Ecto neural progenitor cell (in vitro differentiated cells): ENCODE results near the gene RAD51B.
"Not testable (repeated sequence)": the region's sequence is repeated elsewhere in the genome, so short reads cannot be mapped to it uniquely, and the experiment has no call there.

ENCODE experiments used
- DNase-seq: peaks from one replicate; pipeline ENCODE4 v3.0.0-alpha.2; 2018; ENCODE audit warnings: low spot score

RAD51B gene

GRCh38 chr14:68027276-68027675 lies 207.7 kb downstream of the RAD51B start:
- DNase-seq = no peak

DNA sequence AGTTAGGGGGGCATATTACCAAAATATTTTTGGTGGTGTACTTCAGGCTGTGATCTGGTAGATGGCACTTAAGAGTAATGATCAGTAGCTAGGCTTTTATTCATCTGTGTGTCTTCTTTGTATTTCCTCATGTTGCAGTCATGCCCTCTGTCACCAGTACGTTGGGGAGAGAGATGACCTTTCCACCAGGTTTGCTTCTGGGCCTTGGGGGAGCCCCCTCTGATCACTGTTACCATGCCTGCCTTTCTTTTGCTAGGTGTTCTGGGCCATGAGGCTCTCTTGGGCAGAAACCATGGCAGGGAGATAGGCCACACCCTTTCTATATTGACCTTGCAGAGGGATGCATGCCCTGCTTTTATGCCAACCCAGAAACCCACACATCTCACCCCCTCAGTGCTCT lies 208.5 kb downstream of the RAD51B start:
- no peak for DNase-seq

DNA sequence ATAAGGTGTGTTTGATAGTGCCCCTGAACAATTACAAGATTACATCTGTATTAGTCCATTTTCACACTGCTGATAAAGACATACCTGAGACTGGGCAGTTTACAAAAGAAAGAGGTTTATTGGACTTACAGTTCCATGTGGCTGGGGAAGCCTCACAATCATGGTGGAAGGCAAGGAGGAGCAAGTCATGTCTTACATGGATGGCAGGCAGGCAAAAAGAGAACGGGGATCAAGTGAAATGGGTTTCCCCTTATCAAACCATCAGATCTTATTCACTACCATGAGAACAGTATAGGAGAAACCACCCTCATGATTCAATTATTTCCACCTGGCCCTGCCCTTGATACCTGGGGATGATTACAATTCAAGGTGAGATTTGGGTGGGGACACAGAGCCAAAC lies 211.4 kb downstream of the RAD51B start:
- not testable (repeated sequence) for DNase-seq

GRCh38 chr14:68032154-68032553 lies 212.6 kb downstream of the RAD51B start:
- DNase-seq = no peak

- no peak for DNase-seq
Observed at GRCh38 chr14:68033336-68033932, 213.9 kb downstream of the RAD51B start.

GRCh38 chr14:68034896-68035295 lies 215.3 kb downstream of the RAD51B start:
- no peak for DNase-seq

DNA sequence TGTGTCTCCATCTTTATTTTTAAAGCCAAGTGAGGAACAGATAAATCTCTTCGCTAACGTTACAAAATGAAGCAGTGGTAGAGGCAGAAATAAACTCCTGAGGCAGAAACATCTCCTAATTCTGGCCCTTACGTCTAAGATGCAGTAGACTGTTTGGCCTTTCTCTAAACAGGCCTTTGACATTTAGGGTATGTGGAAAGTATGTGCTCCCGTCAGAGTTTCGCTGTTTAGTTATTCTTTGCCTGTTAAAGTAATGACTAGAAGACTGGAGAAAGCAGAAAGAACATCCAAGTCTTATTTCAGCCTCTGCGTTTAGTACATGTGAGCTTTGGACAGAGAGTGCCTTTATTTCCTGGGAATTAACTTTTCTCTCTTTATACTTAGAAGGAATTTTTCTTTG lies 216.6 kb downstream of the RAD51B start:
- DNase-seq = no peak

- DNase-seq = no peak
Observed at GRCh38 chr14:68039593-68039992, 220.0 kb downstream of the RAD51B start.

- DNase-seq = no peak
Observed at GRCh38 chr14:68040633-68041369, 221.2 kb downstream of the RAD51B start.

GRCh38 chr14:68041876-68042354 lies 222.3 kb downstream of the RAD51B start:
- no peak for DNase-seq

GRCh38 chr14:68042586-68043210 lies 223.1 kb downstream of the RAD51B start:
- no peak for DNase-seq

DNA sequence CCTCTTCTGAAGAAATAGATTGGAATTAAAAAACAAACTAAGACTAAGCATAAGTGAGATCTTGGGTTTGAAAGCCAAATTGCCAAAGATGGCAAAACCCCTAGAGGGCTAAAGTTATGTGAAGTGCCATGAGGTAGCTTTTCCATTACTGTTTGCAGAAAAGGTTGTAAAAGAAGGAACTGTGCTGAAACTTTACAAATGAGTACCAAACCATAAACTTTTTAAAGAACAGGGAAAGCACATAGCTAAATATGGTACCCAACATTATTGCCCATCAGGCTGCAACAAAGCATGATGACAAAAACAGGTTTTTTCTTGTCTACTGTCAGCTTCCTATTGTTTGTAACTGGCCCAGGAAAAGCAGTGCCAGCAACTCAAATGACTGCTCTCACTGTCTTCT lies 224.2 kb downstream of the RAD51B start:
- DNase-seq = no peak

DNA sequence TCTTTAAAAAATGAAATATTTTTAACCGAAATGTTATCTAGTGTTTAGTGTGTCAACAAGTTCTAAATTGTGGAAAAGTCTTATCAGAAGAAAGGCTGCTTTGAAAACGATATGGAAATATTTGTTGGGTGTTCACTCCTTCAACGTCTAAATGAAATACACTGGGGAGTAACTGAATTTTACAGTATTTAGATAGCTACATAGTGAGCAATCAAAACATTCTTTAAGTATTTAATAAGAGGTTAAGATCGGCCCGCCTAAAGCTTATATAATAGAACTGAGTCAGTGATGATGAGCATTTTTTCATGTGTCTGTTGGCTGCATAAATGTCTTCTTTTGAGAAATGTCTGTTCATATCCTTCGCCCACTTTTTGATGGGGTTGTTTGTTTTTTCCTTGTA lies 228.3 kb downstream of the RAD51B start:
- DNase-seq = no peak

GRCh38 chr14:68048815-68049214 lies 229.2 kb downstream of the RAD51B start:
- not testable (repeated sequence) for DNase-seq

DNA sequence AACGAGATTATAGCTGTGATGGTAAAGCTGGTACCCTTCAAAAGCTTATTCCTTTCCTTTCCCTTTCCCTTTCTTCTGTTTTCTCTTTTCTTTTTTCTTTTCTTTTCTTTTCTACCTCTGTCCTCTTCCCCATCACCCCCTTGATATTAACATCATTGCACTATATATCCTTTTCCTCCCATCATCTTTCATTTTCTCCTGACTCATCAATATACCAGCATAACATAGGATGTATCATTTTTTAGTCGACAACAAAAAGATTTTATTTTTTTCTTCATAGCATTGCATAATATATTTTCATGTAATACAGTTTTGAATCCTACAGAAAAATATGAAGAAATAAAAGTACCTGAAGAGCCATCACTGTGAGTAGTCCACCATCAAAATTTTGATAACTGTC lies 230.6 kb downstream of the RAD51B start:
- no peak for DNase-seq

- no peak for DNase-seq
Observed at GRCh38 chr14:68051146-68051545, 231.6 kb downstream of the RAD51B start.

DNA sequence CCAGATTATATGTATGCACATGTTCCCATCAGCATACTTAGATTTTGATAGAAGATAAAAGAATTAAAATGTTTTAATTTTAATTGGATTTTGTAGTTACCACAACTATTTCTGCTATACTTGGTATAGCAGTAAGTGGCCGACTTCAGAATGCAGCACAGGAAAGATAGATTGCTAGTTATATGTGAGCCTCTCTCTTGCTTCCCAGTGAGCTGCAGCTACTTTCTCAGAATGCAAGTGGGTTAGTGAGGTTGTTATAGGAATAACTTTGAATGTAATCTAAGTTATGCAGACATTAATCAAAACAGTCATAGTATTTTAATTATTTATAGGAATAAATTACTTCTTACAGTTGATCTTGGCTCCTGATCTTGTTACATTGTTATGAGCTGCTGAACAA lies 240.6 kb downstream of the RAD51B start:
- DNase-seq = no peak

GRCh38 chr14:68062651-68063050 lies 243.1 kb downstream of the RAD51B start:
- no peak for DNase-seq

DNA sequence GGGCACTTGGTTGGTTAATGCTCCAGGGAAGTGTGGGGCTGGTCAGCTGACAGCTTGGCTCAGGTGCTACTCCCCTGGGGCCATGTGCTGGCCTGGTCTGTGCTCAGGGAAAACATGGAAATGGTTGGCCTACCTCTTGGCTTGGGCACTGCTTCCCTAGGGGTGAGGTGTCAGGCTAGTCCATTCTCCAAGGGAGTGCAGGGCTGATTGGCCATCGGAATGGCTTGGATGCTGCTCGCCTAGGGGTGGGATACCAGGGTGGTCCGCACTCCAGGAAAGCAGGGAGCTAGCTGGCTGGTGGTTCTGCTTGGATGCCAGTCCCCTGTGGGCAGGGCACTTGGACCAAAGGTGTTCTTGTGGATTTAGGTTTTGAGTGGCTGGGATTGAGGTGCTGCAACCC lies 245.7 kb downstream of the RAD51B start:
- no peak for DNase-seq

DNA sequence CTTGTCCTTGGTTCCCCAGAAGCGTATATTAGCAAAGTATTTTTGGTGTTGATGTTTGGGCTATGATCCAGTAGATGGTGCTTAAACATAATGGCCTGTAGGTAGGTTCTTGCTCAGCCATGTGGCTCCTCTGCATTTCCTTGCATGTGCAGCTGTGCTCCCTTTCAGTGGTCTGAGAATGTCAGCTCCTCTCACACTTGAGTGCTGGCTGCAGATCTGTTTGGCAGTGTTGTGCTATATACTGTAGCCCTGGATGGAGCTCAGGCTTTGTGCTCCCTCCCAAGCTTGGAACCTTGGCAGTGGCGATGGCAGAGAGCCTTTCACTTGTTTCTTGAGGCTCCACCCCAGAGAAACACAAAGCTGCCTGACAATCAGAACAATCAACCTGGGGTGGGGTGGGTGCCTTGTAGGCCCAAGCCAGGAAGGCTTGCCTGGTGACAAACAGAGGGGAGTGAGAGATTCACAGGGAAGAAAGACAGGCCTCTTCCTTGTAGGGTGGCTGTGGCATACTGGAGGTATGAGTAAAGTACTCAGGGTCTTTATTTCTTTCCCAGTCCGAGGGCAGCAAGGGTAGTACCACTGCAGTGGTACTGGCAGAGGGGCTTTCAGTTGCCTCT lies 255.3 kb downstream of the RAD51B start:
- no peak for DNase-seq

DNA sequence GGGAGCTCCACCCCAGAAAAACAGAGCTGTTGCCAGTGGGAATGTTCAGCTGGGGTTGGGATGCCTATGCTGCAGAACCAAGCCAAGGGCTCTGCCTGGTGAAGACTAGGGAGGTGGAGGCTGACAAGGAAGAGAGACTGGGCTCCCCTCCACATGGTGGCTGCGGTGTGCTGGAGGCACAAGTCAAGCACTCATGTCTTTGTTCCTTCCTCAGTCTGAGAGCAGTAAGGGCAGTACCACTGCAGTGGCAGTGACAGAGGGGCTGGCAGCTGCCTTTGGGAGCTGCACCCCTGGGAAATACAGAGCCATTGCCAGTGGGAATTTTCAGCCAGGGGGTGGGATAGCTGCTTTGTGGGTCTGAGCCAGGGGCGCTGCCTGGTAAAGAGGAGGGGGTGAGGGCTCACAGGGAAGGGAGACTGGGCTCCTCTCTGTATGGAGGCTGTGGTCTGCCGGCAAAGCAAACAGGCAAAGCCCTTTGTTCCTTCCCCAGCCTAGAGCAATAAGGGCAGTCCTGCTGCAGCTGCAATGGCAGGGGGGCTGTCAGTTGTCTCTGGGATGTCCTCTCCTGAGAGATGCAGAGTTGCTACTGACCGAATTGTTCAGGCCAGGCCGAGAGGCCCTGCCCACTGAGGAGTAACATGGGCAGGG lies 255.9 kb downstream of the RAD51B start:
- peak; percentile 62 for DNase-seq

- no peak for DNase-seq
Observed at GRCh38 chr14:68076451-68076850, 256.9 kb downstream of the RAD51B start.
